Occipital lobe (tissue), 2 donors: ENCODE data around the gene C9orf153. TPM values are rescaled to one million over a fixed set of nuclear protein-coding genes. Genes with fewer than 3 reads are reported as not detected.

Experiments used
- DNase-seq: peaks from one replicate; lab custom pipeline; 2025; lab: John Stamatoyannopoulos, UW
- total RNA-seq: library from RNA; depleted of rRNA; stranded (reverse); fragments of >200 nt; gene quantifications from one replicate; pipeline ENCODE4 v1.2.3, GENCODE V29; 2014

C9orf153 gene
- total RNA-seq, 1 donor from 2014 or later = 0.62 TPM

- DNase-seq = no peak
Measured at GRCh38 chr9:86263876-86264275, 4.4 kb upstream of the C9orf153 start.

- no peak for DNase-seq
Measured at GRCh38 chr9:86262492-86262891, 3.0 kb upstream of the C9orf153 start.

- no peak for DNase-seq
Measured at GRCh38 chr9:86257391-86257790, 2.1 kb downstream of the C9orf153 start.

DNA sequence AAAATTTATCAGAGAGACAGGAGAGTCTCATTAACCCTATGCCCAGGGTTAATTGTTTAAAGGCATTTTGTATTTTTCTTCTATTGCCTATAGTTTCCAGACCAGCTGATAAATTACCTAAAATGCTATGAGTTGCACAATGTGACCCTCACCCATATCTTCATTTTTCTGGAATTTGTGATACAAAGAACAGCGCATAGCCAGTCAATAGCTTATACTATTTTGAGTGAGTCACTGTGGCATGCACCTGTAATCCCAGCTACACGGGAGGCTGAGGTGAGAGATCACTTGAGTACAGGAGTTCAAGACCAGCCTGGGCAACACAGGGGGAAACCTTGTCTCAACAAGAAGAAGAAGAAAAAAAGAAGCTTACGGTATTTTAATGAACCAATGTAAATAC lies 2.8 kb downstream of the C9orf153 start:
- no peak for DNase-seq

DNA sequence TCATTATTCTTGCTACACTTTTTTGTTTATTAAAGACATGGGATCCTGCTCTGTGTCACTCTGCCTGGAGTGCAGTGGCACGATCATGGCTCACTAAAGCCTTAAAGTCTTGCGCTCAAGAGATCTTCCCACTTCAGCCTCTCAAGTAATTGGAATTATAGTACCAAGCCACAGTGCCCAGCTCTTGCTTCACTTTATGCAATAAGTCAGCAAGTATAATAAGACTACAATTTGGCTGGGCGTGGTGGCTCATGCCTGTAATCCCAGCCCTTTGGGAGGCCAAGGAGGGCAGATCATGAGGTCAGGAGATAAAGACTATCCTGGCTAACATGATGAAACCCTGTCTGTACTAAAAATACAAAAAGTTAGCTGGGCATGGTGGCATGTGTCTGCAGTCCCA lies 5.9 kb downstream of the C9orf153 start:
- DNase-seq = no peak

GRCh38 chr9:86252870-86253269 lies 6.6 kb downstream of the C9orf153 start:
- no peak for DNase-seq

- no peak for DNase-seq
Measured at GRCh38 chr9:86250123-86250522, 9.3 kb downstream of the C9orf153 start.

GRCh38 chr9:86248746-86249145 lies 10.7 kb downstream of the C9orf153 start:
- DNase-seq = no peak

GRCh38 chr9:86246752-86247161 lies 12.7 kb downstream of the C9orf153 start:
- DNase-seq = no peak

DNA sequence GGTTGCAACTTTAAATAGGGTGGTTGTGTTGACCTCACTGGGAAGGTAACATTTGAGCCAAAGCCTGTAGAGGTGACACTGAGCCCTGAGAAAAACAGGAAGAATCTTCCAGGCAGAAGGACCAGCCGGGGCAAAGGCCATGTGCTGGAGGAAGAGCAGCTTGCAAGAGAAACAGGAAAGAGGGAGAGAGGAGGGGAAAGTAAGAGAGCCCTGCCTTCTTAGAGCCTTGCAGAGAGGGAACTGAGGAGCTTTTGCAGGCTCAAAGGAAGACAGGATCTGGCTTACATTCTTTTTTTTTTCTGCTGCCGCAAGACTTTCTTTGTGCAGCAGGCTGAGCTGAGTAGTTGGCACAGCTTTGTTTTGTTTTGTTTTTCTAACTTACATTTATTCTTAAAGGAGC lies 17.4 kb downstream of the C9orf153 start:
- DNase-seq = no peak

GRCh38 chr9:86241216-86241615 lies 18.2 kb downstream of the C9orf153 start:
- no peak for DNase-seq

- no peak for DNase-seq
Measured at GRCh38 chr9:86238861-86239770, 20.3 kb downstream of the C9orf153 start.

- DNase-seq = no peak
Measured at GRCh38 chr9:86230858-86231257, 28.6 kb downstream of the C9orf153 start.

GRCh38 chr9:86222667-86223066 lies 36.8 kb downstream of the C9orf153 start:
- DNase-seq = no peak

GRCh38 chr9:86219606-86220005 lies 39.9 kb downstream of the C9orf153 start:
- no peak for DNase-seq

DNA sequence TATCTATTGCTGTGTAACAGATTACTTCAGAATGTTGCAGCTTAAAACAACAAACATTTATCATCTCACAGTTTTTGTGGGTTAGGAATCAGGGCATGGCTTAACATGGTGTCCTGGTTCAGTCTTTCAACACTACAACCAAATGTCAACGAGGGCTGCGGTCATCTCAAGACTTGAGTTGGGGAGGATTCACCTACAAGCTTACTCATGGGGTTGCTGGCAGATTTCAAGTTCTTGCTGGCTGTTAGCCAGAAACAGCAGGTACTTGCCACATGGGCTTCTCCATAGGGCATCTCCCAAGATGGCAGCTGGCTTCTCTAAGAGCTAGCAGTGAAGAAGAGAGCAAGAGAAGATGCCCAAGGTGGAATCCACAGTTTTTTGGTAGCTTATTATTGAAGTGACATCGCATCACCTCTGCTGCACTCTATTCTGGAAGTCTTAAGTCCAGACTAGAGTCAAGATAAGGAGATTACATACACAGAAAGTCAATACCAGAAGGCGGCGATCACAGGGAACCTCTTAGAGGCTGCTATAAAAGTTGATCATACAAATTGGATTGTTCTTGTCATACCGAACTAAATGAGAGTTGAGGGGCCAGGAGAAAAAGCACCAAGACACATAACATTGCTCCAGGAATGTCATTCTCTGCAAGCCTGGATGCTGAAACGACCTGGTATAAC lies 42.2 kb downstream of the C9orf153 start:
- no peak for DNase-seq

- DNase-seq = no peak
Measured at GRCh38 chr9:86207193-86207592, 52.3 kb downstream of the C9orf153 start.

GRCh38 chr9:86202338-86202882 lies 57.0 kb downstream of the C9orf153 start:
- no peak for DNase-seq

DNA sequence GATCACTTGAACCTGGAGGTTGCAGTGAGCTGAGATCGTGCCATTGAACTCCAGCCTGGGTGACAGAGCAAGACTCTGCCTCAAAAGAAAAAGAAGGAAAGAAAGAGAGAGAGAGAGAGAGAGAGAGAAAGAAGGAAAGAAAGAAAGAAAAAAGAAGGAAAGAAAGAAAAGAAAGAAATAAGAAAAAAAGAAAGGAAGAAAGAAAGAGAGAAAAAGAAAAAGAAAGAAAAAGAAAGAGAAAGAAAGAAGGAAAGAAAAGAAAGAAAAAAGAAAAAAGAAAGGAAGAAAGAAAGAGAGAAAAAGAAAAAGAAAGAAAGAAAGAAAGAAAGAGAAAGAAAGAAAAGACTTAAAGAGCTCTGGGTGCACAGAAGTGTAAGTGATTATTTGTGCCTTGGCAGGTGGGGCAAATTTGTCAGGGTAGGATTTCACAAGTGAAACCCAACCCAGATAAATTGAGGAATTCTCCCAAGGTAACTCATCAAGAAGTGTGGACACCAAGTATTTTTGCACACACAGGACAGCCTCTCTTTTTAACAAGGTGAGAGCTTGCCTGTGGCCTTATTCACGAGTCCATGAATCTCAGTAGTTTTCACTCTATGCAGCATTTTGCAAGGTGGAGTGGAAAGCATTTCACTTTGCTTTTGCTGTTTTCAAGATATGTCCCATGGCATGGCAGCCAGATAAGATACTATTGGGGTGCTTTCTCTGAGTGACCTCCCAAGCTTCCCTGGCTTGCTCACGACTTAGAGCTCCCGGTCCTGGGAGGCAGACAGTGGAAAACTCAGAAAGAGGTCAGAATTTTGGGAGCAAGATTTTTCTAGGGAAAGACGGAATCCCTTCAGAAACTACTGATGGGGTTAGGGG lies 57.8 kb downstream of the C9orf153 start:
- DNase-seq = no peak

DNA sequence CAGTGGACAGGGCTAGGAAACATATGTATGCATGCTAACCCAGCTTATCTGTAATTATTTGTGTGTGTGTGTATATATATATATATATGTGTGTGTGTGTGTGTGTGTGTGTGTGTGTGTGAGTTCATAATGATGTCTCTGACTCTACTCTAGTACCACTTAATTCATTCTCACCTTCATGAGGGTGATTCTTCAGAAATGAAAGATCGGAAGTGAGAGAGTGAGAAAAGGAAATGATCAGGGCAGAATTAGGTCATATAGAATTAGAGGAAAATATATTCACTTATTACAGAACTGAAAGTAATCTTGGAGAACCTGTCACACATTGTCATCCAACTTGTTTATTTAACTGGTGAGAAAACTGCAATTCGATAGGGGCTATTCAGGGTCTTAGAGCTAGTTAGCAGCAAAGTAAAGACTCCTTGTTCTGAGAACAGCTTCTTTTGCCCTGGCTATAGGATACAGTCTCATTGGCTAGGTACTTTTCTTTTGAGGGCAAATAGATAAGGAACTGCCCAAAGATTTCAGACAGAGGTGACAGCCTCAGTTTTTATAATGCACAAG lies 58.8 kb downstream of the C9orf153 start:
- no peak for DNase-seq

GRCh38 chr9:86193088-86193487 lies 66.4 kb downstream of the C9orf153 start:
- DNase-seq = no peak
